HG03103 (cell line): ENCODE measurements around the gene DOK6.
"Not testable (repeated sequence)": the region's sequence is repeated elsewhere in the genome, so short reads cannot be mapped to it uniquely, and the experiment has no call there.

ENCODE experiments used
- ATAC-seq: cut with Tn5 transposase; IDR thresholded peaks from one replicate; pipeline ENCODE4 v1.9.1; 2021; ENCODE audit warnings: low read depth; ENCODE audit not compliant: unreplicated experiment

Gene DOK6

DNA sequence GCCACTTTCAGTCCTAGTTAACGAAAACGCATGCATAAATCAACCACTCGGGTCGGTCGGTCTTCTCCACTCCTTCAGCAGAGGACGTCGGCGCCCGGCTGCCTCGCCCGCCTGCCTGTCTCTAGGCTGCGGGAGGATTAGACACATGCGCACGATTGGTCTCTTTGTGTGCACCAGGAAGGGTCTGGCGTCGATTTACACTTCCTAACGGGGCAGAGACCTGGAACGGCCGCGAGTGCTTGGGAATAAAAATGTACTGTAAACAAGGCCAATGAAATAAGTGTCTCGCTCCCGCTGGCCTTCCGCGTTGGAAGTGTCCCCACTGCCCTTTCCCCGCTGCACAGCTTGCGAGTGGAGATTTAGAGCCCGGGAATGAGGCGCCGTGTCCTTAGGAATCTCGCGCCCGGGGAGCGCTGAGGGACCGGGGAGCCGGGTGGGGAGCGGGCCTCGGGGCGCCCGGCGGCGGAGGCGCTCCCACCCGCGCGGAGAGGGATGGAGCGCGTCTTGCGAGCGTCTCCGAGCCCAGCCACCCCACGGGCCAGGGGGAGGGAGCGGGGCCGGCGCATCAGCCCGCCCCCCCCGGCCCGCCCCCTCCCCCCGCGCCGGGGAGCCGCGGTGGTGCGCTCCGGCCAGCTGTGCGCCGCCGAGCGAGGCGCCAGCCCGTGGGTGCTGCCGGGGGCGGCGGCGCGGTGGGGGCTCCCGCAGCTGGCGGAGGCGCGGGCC lies at the start of gene DOK6:
TSS of gene DOK6 (plus strand) at position 636 of the 723 bp plus-strand sequence.
- no peak for ATAC-seq

DNA sequence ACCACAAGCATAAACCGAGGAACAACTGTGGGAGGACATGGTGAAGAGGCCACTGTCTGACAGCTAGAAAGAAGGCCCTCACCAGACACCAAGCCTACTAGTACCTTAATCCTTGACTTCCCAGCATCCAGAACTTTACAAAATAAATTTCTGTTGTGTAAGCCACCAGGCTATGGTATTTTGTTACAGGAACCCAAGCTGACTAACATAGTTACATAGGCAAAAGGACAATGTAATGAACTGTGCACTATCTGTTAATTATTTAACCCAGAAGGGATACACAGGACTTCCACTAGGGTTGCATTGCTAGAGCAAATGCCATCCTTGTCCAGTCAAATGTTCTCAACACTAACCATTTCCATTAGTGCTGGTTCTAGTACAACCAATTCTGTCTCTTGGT lies 47.7 kb upstream of the DOK6 start:
- no peak for ATAC-seq

DNA sequence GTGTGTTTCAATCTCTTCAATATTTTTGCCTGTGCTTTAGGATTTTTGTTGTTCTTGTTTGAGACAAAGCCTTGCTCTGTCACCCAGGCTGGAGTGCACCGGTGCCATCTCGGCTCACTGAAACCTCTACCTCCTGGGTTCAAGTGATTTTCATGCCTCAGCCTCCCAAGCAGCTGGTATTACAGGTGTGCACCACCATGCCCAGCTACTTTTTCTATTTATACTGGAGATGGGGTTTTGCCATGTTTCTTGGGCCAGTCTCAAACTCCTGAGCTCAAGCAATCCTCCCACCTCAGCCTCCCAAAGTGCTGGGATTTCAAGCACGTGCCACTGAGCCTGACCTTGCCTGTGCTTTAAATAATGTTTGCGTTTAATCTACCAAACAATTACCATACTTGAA lies 43.1 kb upstream of the DOK6 start:
- no peak for ATAC-seq

DNA sequence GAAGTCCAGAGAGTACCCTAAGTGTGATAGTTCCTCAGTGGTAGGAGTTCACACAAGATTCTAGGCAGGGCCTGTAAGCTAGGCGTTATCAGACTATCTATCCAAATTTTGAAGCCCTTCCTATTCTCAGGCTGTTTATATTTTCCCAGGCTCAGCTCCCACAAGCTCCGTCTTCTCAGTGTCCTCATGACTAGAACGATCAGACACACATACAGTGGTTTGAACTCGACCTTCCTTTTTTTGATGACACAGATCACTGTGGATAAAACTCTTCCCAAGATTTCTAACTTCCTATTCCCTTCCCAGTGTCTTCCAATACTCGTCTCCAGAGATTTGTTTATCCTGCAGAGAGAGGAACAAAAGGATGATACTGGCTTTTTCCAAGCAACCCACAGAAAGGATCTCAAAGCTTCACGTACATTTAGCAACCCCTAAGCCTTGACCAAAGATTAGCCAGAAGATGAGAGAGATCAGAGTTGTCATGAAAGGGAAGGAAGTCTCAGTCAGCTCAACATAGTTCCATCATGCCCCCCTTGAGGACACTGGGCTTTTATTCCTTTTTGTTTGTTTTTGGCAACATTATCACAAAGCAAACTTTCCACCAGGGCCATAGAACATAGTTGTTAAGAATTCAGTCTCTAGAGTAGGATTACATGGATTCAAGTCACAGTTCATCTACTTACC lies 42.3 kb upstream of the DOK6 start:
- ATAC-seq = no peak

DNA sequence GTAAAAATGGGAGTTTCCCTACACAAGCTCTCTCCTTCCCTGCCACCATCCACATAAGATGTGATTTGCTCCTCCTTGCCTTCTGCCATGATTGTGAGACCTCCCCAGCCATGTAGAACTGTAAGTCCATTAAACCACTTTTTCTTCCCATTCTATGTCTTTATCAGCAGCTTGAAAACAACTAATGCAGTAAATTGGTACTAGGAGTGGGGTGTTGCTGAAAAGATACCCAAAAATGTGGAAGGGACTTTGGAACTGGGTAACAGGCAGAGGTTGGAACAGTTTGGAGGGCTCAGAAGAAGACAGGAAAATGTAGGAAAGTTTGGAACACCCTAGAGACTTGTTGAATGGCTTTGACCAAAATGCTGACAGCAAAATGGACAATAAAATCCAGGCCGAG lies 40.9 kb upstream of the DOK6 start:
- not testable (repeated sequence) for ATAC-seq

DNA sequence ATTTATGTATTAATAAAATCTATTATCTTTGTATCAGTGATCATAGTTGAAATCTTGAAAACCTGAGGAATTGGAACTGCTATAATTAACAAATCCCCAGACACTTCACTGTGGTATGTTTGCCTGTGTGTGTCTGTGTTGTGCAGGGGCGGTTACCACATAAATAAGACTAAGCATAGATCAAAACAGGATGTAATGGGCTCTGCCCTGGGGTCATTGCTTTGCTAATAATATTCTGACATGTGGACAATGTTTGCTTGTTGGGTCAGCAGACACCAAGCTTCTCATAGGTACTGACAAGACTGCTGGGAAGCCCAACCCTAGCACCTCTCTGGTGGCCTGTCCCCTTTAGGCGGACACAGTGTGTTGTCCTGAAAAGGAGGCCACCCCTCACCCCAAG lies 35.8 kb upstream of the DOK6 start:
- no peak for ATAC-seq

DNA sequence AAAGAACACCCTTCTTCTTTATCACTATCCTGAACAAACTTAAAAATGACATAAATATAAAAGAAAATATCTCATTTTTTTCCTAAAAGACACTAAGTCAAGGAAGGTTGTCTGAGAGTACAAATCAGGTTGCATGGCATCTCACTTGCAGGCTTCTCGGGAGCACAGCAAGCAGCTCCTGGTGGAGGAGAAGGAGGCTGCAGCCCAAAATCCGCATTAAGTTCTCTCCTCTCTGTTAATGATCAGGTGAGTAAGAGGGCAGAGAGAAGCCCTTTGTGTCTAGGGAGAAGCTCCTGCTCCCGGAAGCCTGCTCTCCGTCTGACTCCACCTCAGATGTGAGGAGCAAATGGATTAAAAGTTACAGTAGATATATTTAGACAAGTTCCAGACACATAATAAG lies 35.0 kb upstream of the DOK6 start:
- no peak for ATAC-seq

DNA sequence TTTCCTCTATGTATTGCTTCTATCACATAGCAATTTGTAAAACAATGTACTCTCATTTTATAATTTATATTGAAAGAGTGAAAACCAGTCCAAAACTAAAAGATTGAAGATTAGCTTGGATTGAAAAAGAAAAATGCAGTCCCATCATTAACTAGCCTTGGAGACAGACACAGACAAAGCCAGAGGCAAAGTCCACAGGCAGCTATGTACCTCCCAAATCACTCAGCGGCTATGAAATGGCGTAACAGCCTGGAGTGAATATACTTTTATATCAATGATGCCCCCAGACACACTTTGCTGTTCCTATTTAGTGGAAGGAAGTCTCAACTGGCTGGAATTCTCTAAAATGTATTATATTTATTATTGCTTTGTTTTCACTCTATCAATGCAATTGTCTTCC lies 33.6 kb upstream of the DOK6 start:
- no peak for ATAC-seq

DNA sequence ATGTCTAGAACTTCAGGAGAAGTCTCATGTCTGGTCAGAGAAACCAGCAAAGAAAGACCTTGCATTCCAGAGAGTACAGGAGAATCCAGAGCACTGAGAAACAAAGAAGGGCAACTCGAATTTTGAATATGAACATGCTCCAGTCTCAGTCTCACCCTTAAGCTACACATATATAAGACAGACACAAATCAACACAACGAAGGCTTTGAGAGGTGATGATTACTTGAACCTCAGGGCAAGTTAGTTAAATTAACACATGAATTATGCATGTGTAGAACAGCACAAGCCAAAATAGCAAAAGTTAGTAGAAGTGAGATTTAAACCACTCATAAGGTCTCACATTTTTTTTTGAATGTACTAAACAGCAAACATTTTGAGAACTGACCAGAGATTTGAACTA lies 29.0 kb upstream of the DOK6 start:
- ATAC-seq = no peak

DNA sequence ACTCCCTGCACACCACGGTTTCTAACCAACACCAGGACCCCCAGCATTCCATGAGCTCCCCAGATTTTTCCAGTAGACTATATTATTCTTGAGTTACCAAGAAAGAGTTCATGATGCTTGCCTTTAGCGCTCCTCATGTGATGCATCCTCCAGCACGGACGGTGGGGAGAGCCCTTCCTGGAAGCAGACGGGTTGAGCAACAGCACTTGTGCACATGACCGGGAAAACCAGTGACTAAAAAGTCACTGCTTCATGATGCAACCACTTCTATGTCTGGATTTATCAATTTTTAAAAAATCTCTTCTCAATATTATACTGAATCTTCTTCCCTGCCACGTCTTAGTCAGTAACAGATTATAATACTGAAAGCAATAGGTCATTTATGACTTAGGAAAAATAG lies 20.4 kb upstream of the DOK6 start:
- ATAC-seq = no peak

DNA sequence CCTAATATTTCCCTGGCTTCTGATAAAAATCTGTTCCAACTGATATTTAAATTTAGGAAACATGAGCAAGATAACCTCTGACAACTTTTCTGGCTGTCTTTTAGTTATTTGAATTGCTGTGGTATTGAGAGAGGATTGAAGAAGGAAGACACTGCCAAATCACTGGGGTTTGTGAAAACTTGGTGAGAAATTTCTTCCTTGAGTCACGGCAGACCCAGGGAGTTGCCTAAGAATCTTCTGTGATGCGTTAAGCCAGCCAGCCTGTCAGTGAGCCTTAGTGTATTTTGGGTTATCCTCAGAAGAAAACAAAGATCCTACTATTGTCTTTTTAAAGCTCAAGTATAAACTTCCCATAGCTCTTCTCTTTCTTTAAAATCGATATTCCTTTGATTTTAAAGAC lies 17.5 kb upstream of the DOK6 start:
- ATAC-seq = no peak

DNA sequence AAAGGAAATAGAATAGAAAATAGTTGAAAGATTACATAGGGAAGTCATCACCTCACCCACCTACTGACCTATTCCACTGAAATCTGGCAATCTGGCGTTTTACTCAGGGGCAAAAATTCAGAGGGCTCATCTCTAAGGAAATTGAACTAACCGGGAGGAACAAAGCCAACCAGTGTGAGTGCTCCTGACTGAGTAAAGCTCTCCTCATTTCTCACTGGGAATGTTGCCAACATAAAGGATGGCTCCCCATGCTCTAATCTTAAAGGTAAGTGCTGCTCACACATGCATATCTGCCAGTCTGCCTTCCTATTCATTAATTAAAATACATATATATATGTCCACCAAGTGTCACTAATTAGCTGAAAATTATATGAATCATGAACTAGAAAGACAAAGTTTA lies 13.5 kb upstream of the DOK6 start:
- no peak for ATAC-seq

DNA sequence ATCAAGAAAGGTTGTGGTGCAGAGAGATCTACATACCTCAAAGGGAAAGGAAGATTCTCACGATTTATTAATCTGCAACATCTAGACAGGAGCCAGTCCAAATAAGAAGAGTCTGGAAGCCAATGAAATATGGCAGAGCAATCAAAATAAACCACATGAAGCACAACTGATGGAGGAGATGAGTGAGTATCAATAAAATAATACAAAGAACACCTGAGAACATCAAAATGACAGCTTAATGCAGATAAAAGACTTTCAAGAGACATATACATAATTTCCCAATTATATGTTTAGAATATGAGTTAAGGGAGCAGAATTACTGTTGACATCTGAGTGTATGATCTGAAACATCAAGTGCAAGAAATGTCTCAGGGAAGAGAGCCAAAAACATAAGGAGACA lies 12.5 kb upstream of the DOK6 start:
- ATAC-seq = no peak

DNA sequence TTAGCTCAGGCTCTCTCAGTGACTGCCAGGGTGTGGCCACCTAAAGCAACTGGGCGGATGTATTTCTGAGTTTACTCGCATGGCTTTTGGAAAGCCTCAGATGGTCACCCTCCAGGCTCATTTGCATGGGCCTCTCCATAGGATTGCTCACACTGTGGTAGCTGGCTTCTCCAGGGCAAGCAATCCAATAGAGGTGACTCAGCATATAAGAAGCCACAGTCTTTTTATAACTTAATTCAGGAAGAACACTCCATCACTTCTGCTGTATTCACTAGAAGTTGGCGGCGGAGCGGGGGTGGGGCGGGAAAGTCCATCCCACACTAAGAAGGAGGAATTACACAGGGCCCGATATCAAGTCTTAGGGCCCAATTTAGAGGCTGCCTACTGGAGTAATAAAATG lies 3.6 kb upstream of the DOK6 start:
- ATAC-seq = no peak

DNA sequence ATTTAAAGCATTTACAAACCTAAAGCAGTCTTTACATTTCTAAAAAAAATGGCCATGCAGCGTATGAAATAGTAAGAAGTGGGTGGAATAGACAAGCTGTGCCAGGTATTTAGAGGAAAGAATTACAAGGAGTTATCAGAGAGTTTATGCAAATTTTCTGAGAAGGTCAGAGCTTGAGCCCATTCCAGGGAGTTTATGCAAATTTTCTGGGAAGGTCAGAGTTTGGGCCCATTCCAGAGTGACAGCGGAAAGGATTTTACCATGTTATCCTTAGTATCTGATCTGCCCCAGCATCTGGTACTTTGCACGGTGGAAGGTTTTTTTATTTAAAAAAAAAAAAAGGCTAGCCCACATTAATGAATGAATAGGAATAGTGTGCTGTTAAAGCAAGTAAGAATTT lies 1.4 kb upstream of the DOK6 start:
- ATAC-seq = no peak

DNA sequence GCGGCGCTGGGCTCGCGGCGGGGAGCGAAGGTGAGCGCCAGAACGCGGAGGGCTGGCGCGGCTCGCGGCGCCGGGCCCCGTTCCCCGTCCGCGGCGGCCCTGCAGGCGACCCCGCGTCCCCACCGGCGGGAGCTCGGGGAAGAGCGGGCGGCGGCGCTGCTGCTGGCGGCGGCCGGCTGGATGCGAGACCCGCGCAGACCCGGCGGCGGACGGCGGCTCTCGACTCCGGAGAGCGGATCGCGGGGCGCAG lies 213 bp downstream of the DOK6 start:
- no peak for ATAC-seq

DNA sequence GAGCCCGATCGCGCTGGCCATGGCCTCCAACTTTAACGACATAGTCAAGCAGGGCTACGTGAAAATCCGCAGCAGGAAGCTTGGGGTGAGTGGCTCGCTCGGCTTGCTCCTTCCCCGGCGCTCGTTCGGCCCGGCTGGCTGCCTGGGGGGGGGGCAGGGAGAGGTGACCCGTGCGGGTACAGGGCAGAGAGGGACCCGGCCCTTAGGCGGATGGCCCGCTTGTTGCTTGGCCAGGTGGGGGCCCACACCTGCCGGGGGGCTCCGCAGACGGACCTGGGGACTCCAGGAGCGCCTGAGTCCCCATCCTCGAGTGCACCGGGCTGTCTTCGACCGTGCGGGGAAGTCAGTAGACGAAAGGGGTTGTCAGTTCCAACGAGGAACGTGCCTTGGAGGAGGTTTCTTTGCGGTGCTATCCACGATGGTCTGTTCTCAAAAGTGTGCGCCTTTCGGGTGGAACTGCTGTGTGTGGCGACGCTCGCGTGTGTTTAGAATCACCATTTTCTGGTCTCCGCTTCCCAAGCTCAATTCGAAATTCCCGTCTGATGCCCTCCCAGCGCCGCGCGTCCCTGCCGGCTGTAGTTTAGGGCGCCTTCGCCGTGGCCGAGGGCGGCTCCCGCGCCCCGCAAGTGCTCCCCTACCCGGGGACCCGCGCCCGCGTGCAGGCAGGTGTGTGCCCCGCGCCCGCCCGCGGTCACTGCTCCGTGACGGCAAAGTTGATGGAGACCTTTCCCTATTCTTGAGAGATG lies 711 bp downstream of the DOK6 start:
- no peak for ATAC-seq

DNA sequence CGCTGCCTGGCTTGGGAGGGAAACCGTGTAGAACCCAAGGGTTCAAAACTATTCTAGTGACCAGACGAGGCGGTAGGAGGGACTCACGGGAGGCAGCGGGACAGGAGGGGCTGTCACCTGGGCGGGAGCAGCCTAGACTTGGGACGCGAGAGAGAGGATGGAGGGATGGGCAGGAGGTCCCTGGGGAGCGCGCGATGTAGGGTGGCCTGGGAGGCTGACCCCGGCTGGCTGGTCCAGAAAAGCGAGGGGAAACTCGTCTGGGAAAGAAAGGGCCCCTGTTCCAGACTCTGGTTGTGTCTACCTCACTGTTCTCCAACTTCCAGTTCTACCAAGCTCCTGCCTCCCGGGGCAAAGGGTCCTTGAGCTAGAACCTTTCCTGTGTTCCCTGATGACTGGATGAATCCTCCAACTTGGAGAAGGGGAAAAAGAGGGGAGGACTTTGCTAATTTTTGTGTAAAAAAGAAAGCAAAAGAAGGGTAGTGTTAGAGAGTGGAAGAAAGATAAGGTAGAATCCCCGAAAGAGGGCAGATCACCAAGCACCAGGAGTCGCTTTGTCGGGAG lies 1.4 kb downstream of the DOK6 start:
- no peak for ATAC-seq

DNA sequence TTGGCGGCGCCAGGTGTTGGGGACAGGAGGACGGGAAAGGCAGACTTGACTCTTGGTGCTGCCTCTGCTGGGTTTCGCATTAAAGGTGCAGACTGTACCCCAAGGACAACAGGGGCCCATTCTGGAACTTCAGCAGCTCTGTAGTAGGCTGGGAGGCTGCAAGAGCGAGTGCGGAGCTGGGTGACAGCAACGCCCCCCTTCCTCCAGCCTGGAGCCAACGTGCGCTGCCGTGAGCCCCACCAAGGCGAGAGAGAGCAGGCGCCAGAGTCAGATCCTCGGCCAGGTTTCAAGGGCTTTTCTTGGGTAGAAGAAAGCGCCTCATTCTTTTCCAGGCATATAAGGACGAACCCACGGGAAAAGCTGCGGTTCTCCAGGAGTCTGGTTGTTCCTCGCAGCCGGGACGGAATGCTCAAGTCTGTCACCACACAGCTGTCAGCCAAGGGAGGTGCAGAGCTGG lies 1.9 kb downstream of the DOK6 start:
- no peak for ATAC-seq

DNA sequence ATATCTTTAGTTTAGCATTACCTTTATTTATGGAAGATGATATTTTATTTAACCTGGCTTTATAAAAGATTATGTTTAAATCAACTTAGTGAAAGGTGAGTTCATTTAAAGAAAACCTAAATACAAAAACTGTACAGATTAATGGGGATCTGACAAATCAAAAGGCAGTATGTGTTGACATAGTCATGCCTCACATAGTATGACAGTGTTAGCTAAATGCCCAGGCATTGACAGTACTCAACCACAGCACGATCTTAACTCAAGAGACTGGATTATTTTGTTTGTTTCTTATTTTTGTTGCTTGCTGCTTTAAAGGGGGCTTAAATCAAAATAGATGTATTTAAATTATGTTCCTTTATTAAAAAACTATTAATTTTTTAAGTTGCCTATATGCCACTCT lies 7.8 kb downstream of the DOK6 start:
- no peak for ATAC-seq

DNA sequence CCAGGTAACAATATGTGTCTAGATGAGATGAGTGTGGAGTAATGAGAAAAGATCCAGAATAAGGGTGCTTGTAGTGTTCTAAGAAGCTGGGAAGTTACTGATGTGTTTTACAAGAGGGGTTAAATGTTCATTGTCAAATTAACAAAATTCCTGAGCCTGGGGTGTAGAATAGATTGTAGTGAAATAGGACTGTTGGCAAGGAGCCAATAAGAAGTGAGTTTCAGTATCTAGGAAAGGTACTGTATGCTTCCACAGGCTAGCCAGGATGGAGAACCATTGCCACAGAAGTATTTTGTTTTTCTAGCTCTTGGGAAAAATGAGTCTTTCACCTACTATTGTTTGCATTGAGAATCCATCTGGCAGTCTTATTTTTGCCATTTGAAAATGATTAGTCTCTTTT lies 10.5 kb downstream of the DOK6 start:
- no peak for ATAC-seq

DNA sequence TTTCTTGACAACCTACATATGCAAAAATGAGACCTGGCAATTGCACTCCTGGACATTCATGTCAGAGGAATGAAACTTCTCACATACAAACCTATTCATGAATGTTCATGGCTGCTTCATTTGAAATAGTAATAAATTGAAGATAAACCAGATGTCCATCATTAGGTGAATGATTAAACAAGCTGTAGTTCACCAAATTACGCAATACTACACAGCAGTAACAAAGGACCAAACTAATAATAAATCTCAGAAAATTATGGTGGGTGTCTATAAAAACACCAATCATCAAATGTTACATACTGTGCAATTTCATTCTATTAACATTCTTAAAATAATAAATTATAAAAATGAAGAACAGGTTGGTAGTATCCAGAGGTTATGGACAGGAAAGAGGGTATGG lies 13.5 kb downstream of the DOK6 start:
- no peak for ATAC-seq
